HUES64 (cell line): ENCODE measurements around the gene CAP2.

Source experiments
- H3K27ac ChIP-seq: 2 replicates; pipeline ENCODE4 v1.7.0; 2013; ENCODE audit warnings: low read depth, low read length, inconsistent platforms
- H3K27me3 ChIP-seq: 2 replicates; pipeline ENCODE4 v1.6.1; 2013; ENCODE audit warnings: mild to moderate bottlenecking, low read length; ENCODE audit not compliant: insufficient read depth
- H3K36me3 ChIP-seq: 2 replicates; pipeline ENCODE4 v1.6.1; 2013; ENCODE audit warnings: mild to moderate bottlenecking, low read length; ENCODE audit not compliant: insufficient read depth
- H3K4me1 ChIP-seq: 2 replicates; pipeline ENCODE4 v1.6.1; 2013; ENCODE audit warnings: mild to moderate bottlenecking, low read length, moderate library complexity; ENCODE audit not compliant: insufficient read depth
- H3K4me3 ChIP-seq: 2 replicates; pipeline ENCODE4 v1.5.1; 2013; ENCODE audit warnings: mild to moderate bottlenecking, low read length, moderate library complexity
- H3K9ac ChIP-seq: 2 replicates; pipeline ENCODE4 v1.6.1; 2013; ENCODE audit warnings: mild to moderate bottlenecking, low read depth, low read length
- H3K9me3 ChIP-seq: 2 replicates; pipeline ENCODE4 v1.6.1; 2013; ENCODE audit warnings: low read depth, low read length; ENCODE audit not compliant: insufficient read depth
- WGBS: fragments of 150-250, 120-280 bp; methylation state at CpG from one replicate; pipeline ENCODE4 v1.1.7; 2013; ENCODE audit warnings: missing lambda C conversion rate; 5-methylcytosine and 5-hydroxymethylcytosine counted together

Gene CAP2

DNA sequence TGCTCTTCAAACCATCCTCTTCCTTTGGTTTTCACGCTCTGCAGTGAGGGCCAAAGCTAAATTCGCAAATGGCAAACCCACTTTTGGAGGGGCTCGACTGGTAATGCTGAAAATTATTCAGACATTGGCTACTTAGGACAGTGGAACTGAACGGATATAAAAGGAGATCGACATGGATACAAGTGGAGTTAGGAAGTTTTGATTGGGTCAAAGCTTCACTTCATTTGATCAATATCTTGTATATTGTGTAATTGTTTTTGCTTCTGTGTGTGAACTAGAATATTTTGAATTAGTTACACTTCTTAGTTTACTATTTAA is 207.9 kb downstream of the CAP2 start:
- H3K27ac ChIP-seq, result no peak overlapping the region
- WGBS, result 42% methylated on average over 5 of the region's 5 CpGs

DNA sequence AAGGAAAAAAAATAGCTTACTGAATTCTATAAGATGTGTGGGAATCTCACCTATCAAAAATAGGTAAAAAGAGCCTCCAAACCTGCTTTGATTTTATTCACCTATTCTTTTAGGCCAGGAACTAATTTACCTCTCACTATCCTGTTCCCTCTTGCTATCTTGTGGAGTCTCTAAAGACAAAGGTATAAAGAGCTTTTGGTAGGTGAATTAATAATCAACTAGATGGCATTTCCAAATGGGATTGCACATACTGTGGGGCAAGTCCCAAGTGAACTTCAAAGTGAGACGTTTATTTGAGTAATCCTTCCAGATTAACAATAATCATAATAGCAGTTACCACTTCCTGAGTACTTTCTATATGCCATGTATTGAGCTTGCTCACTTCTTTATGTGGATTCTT is 209.5 kb downstream of the CAP2 start:
- Histone ChIP-seq H3K4me1 (peaks cover 8% of the 10 kb centered on the region; the same call in 1 of the 2 replicates), H3K27me3 (no peaks in the 10 kb centered on the region), H3K36me3 (peaks cover 20% of the 10 kb centered on the region; the same call in 1 of the 2 replicates), H3K27ac (no peak overlapping the region), H3K9ac (no peak overlapping the region), H3K4me3 (no peak overlapping the region), H3K9me3 (no peaks in the 10 kb centered on the region)
- 89% methylated on average over 1 of the region's 1 CpG for WGBS

More for the DNA sequence above, 207.9 kb downstream of the CAP2 start:
- peak overlapping the region; percentile 94 for H3K4me3 ChIP-seq
- no peaks in the 10 kb centered on the region for H3K27me3 ChIP-seq
- peaks cover 10% of the 10 kb centered on the region; the same call in 1 of the 2 replicates for H3K36me3 ChIP-seq
- H3K9ac ChIP-seq, result peak overlapping the region; percentile 76
- H3K4me1 ChIP-seq, result peaks cover 8% of the 10 kb centered on the region; the same call in 1 of the 2 replicates
- H3K9me3 ChIP-seq, result no peaks in the 10 kb centered on the region

- Histone ChIP-seq H3K9ac (no peak overlapping the region), H3K4me3 (no peak overlapping the region), H3K36me3 (peaks cover 27% of the 10 kb centered on the region; the same call in 1 of the 2 replicates), H3K27me3 (no peaks in the 10 kb centered on the region), H3K4me1 (peaks cover 3% of the 10 kb centered on the region; the same call in 1 of the 2 replicates), H3K27ac (no peak overlapping the region), H3K9me3 (no peaks in the 10 kb centered on the region)
- WGBS, result 94% methylated on average over 4 of the region's 4 CpGs
Observed at GRCh38 chr6:17606606-17607005, 213.2 kb downstream of the CAP2 start.
